Ovary (tissue), 9 donors: Measurements from ENCODE around the gene PCNT. TPM values are rescaled to one million over a fixed set of nuclear protein-coding genes. Genes with fewer than 3 reads are reported as not detected.

Source experiments
- DNase-seq, 5 donors: peaks; one replicate each; pipeline ENCODE4 v3.0.0-alpha.2; 2019 to 2020
- H3K27ac ChIP-seq, 2 donors: fragments of 200-600 bp; one replicate each; pipeline versions ENCODE4 v1.5.1 to v1.8.0; 2019 to 2022
- H3K27me3 ChIP-seq: fragments of 200-600 bp; one replicate; pipeline ENCODE4 v1.8.0; 2022
- H3K36me3 ChIP-seq: fragments of 200-600 bp; sonication (generic); one replicate; pipeline ENCODE4 v1.5.1; 2019
- H3K4me1 ChIP-seq: one replicate; pipeline ENCODE4 v1.8.1; 2013; ENCODE audit warnings: mild to moderate bottlenecking, moderate library complexity; ENCODE audit not compliant: insufficient read depth
- H3K4me3 ChIP-seq: fragments of 200-600 bp; sonication (generic); one replicate; pipeline ENCODE4 v1.5.1; 2017
- H3K9me3 ChIP-seq, 2 donors: fragments of 200-600 bp in 1 of 2; sonication (generic) in 1 of 2; one replicate each; pipeline versions ENCODE4 v1.5.1 to v1.8.1; 2013 to 2019; ENCODE audit warnings: mild to moderate bottlenecking in 1 of 2, moderate library complexity in 1 of 2
- CTCF ChIP-seq, 3 donors: fragments of 450-650 bp in 2 of 3; fragments of 200-600 bp in 1 of 3; IDR thresholded peaks; one replicate each; pipeline versions ENCODE4 v1.5.1 to v1.8.0; 2016 to 2022; ENCODE audit warnings: antibody characterized with exemption in 3 of 3, mild to moderate bottlenecking in 1 of 3
- EP300 ChIP-seq: sonication (generic); formaldehyde crosslinking; IDR thresholded peaks from one replicate; pipeline ENCODE4 v1.6.1; 2017; ENCODE audit warnings: antibody characterized with exemption
- POLR2A ChIP-seq: fragments of 450-650 bp; IDR thresholded peaks from one replicate; pipeline ENCODE4 v1.6.1; 2017; ENCODE audit warnings: antibody characterized with exemption, mild to moderate bottlenecking, moderate library complexity
- WGBS, 3 donors: extraction: QIAGEN DNeasy Blood & Tissue Kit in 1 of 3; methylation state at CpG; one replicate each; pipeline versions ENCODE4 v1.1.5 to v1.1.7; 2013 to 2017; 5-methylcytosine and 5-hydroxymethylcytosine counted together
- intact Hi-C, 4 donors: fragments of 100-400 bp; cut with DNase I; formaldehyde crosslinking; loops; one replicate each; pipeline versions ENCODE4 v1.11.0 to v1.15.1; 2022 to 2023
- polyA plus RNA-seq, 2 donors: library from polyadenylated mRNA; stranded (reverse); fragments of 200-250 nt in 1 of 2; fragments of 350-450 nt in 1 of 2; fragmentation: Illumina TruSeq in 1 of 2; extraction: RNeasy Lipid Tissue Mini Kit (QIAGEN cat#74804) in 1 of 2; gene quantifications; one replicate each; pipeline ENCODE4 v1.2.3, GENCODE V29; 2013 to 2014
- total RNA-seq, 7 donors: library from RNA; depleted of rRNA in 2 of 7; stranded (reverse); fragments of >200 nt in 2 of 7; fragmentation: NEBNext Ultra II Directional in 3 of 7; extraction: Animal tissue kit (Norgen Biotek cat#: 25700) in 3 of 7; gene quantifications; one replicate each; pipeline versions ENCODE4 v1.1.0 to v1.2.4, GENCODE V29; 2016 to 2023
- donor health status: DM: no; HTN: no; CAD: no; lungs with moderate emphysema.
- donor health status: DM: no; HTN: no; CAD: no.
- donor health status: Bipolar disorder and iron deficiency.
- donor health status: DM: yes; HTN: yes; CAD: no.
- donor health status: DM: no; HTN: no; CAD: no.
- donor health status: DM: yes; HTN: yes; CAD: no.

Gene PCNT
- total and polyA plus RNA-seq, 9 donors: 11.1 to 28.2 (median 18.6) TPM

- TF ChIP-seq CTCF (IDR thresholded peaks at IDR 0.05): no peak
- TF ChIP-seq POLR2A: no peak
- no peak for TF ChIP-seq EP300
- 91 to 96% (median 91%) methylated on average over 1 of the region's 1 CpG for WGBS, 3 donors
- H3K9me3 ChIP-seq: no peaks in the 10 kb centered on the region
- H3K36me3 ChIP-seq: no peaks in the 10 kb centered on the region
- no peaks in the 10 kb centered on the region for H3K27me3 ChIP-seq
- DNase-seq: no peak
- no peak overlapping the region for H3K4me3 ChIP-seq
- no peaks in the 10 kb centered on the region for H3K4me1 ChIP-seq
- H3K27ac ChIP-seq: no peak overlapping the region
- intact Hi-C loops: no loop called here
Observed at GRCh38 chr21:46471514-46471913, 147.6 kb downstream of the PCNT start.

GRCh38 chr21:46472246-46472645, 148.3 kb downstream of the PCNT start:
- Histone ChIP-seq H3K27me3 (no peaks in the 10 kb centered on the region), H3K4me3 (no peak overlapping the region), H3K27ac (no peak overlapping the region), H3K36me3 (no peaks in the 10 kb centered on the region), H3K9me3 (no peaks in the 10 kb centered on the region), H3K4me1 (no peaks in the 10 kb centered on the region)
- intact Hi-C loops: no loop called here
- DNase-seq: no peak
- whole genome bisulfite sequencing, 3 donors: 89 to 91% (median 89%) methylated on average over 6 of the region's 6 CpGs
- TF ChIP-seq POLR2A (no peak), EP300 (no peak), CTCF (IDR thresholded peaks at IDR 0.05) (no peak)

GRCh38 chr21:46474382-46474781, 150.4 kb downstream of the PCNT start:
- intact Hi-C loops: no loop called here
- no peaks in the 10 kb centered on the region for H3K9me3 ChIP-seq
- H3K27ac ChIP-seq: no peak overlapping the region
- DNase-seq: no peak
- no peak overlapping the region for H3K4me3 ChIP-seq
- no peaks in the 10 kb centered on the region for H3K36me3 ChIP-seq
- peaks cover 1% of the 10 kb centered on the region for H3K4me1 ChIP-seq
- WGBS, 3 donors: 88 to 93% (median 93%) methylated on average over 2 of the region's 2 CpGs
- no peaks in the 10 kb centered on the region for H3K27me3 ChIP-seq
- TF ChIP-seq POLR2A: no peak
- TF ChIP-seq EP300: no peak
- no peak for TF ChIP-seq CTCF (IDR thresholded peaks at IDR 0.05)

- no peak for DNase-seq
- intact Hi-C loops: no loop called here
- TF ChIP-seq CTCF (IDR thresholded peaks at IDR 0.05): no peak
- no peak for TF ChIP-seq EP300
- TF ChIP-seq POLR2A: no peak
- H3K4me3 ChIP-seq: no peak overlapping the region
- no peaks in the 10 kb centered on the region for H3K36me3 ChIP-seq
- H3K27ac ChIP-seq: no peak overlapping the region
- peaks cover 1% of the 10 kb centered on the region for H3K4me1 ChIP-seq
- H3K27me3 ChIP-seq: no peaks in the 10 kb centered on the region
- WGBS, 3 donors: 86 to 97% (median 88%) methylated on average over 1 of the region's 1 CpG
- H3K9me3 ChIP-seq: no peaks in the 10 kb centered on the region
Observed at GRCh38 chr21:46475296-46475695, 151.3 kb downstream of the PCNT start.

GRCh38 chr21:46477765-46478164, 153.8 kb downstream of the PCNT start:
- intact Hi-C loops: no loop called here
- no peak overlapping the region for H3K27ac ChIP-seq
- DNase-seq: no peak
- TF ChIP-seq CTCF (IDR thresholded peaks at IDR 0.05) (no peak), POLR2A (no peak), EP300 (no peak)
- H3K36me3 ChIP-seq: no peaks in the 10 kb centered on the region
- H3K4me3 ChIP-seq: no peak overlapping the region
- WGBS, 3 donors: 86 to 95% (median 92%) methylated on average over 7 of the region's 7 CpGs
- H3K27me3 ChIP-seq: no peaks in the 10 kb centered on the region
- H3K4me1 ChIP-seq: peaks cover 1% of the 10 kb centered on the region
- no peaks in the 10 kb centered on the region for H3K9me3 ChIP-seq
